ENCODE measurements around the gene PHF21B.

The PHF21B gene

DNA sequence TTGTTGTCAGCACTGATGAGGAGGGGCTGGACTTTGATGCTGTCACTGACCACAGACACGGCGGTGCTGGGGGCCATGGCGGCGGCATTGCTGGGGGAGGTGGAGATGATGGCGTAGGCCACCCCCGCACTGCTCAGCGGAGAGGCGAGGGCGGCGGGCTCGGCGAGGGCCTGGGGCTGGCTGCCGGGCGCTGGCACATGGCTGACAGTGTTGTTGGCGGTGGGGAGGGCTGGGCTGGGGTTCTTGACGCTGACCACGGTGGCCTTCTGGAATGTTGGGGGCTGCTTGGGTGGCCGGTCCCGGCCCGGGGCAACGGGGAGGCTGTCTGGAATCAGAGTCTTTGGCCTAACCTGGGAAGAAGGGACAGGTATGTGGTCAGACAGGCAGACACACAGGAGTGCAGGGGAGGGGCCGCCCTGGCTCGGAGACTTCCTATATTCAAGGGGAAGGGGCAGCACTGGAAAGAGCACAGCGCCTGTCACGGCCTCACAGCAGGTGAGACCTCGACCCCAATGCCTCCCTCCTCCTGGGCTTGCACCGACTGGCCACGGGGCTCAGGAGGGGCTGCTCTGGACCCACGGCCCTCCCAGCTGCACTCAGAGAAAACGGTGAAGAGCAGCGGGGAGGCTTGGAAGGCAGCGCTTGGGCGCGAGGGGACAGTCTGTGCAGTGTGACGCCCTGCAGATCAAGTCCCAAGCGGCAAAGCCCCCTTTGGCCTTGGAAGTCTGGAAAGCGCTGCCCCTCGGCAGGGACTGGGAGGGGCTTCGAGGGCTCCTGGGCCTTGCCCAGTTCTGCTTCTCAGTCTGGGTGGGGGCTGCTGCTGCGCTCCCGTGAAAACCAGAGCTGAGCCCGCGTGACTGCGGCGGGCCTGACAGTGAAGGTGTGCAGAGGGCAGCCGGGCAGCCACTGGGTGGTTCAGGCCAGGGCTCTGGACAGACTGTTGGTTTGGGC lies 93.2 kb downstream of the PHF21B start:
- TF ChIP-seq POLR2AphosphoS5 (IDR thresholded peaks at IDR 0.05; ENCODE audit: low read depth, low read length) = no peak
- TF ChIP-seq SIN3A (IDR thresholded peaks at IDR 0.05; ENCODE audit: borderline replicate concordance, insufficient read depth, low read length) = no peak
- TF ChIP-seq TAF1 (IDR thresholded peaks at IDR 0.05; ENCODE audit: borderline replicate concordance, insufficient read depth, low read length) = no peak
- no peak for TF ChIP-seq FOXP2 (optimal IDR thresholded peaks at IDR 0.05; ENCODE audit: borderline replicate concordance, extremely low read depth, extremely low read length, insufficient read depth)

GRCh38 chr22:44915441-44915840 lies 94.4 kb downstream of the PHF21B start:
- TF ChIP-seq SIN3A (IDR thresholded peaks at IDR 0.05; ENCODE audit: borderline replicate concordance, insufficient read depth, low read length) = no peak
- no peak for TF ChIP-seq TAF1 (IDR thresholded peaks at IDR 0.05; ENCODE audit: borderline replicate concordance, insufficient read depth, low read length)
- no peak for TF ChIP-seq REST (IDR thresholded peaks at IDR 0.05; ENCODE audit: insufficient read depth in 1 of 2, low read depth in 2 of 2, low read length in 2 of 2)
- no peak for TF ChIP-seq FOXP2 (optimal IDR thresholded peaks at IDR 0.05; ENCODE audit: borderline replicate concordance, extremely low read depth, extremely low read length, insufficient read depth)
- no peak for TF ChIP-seq POLR2AphosphoS5 (IDR thresholded peaks at IDR 0.05; ENCODE audit: low read depth, low read length)

DNA sequence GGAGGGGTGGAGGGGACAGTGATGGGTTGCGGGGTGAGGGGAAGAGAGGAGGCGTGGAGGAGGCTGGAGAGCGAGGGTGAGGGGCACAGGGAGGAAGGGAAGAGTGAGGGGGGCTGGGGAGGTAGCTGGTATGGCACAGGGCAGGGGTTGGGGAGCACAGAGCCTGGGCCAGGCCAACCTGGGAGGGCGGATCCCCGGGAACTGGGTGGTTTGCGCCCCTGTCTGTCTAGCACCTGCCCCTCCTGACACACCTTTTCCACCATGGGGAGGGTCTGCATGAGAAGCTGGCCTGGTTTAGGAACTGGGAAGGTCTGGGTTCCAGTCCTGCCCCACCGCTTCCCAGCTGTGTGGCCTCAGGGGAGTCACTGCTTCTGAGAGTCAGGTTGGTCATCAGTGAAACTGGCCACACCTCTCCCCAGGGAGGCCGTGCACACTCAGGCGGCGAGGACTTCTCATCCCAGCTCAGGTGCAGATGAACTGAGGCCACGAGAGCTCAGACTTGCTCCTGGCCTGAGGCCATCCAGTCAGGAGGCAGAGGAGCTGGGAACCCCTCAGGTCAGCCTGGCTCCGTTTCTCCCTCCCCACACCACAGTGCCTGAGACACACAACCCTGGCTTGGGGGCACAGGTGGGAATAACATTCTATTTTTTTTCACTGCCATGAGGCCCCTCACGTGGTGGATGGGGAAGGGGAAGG lies 95.6 kb downstream of the PHF21B start:
- TF ChIP-seq TAF1 (IDR thresholded peaks at IDR 0.05; ENCODE audit: borderline replicate concordance, insufficient read depth, low read length) (no peak), POLR2AphosphoS5 (IDR thresholded peaks at IDR 0.05; ENCODE audit: low read depth, low read length) (no peak), FOXP2 (optimal IDR thresholded peaks at IDR 0.05; ENCODE audit: borderline replicate concordance, extremely low read depth, extremely low read length, insufficient read depth) (no peak), SIN3A (IDR thresholded peaks at IDR 0.05; ENCODE audit: borderline replicate concordance, insufficient read depth, low read length) (no peak)

- TF ChIP-seq FOXP2 (optimal IDR thresholded peaks at IDR 0.05; ENCODE audit: borderline replicate concordance, extremely low read depth, extremely low read length, insufficient read depth) (no peak), REST (IDR thresholded peaks at IDR 0.05; ENCODE audit: insufficient read depth in 1 of 2, low read depth in 2 of 2, low read length in 2 of 2) (no peak), TAF1 (IDR thresholded peaks at IDR 0.05; ENCODE audit: borderline replicate concordance, insufficient read depth, low read length) (no peak), POLR2AphosphoS5 (IDR thresholded peaks at IDR 0.05; ENCODE audit: low read depth, low read length) (no peak), SIN3A (IDR thresholded peaks at IDR 0.05; ENCODE audit: borderline replicate concordance, insufficient read depth, low read length) (no peak)
These were observed 96.4 kb downstream of the PHF21B start for GRCh38 chr22:44913198-44913983.

GRCh38 chr22:44909241-44909640 lies 100.6 kb downstream of the PHF21B start:
- TF ChIP-seq REST (IDR thresholded peaks at IDR 0.05; ENCODE audit: insufficient read depth in 1 of 2, low read depth in 2 of 2, low read length in 2 of 2) (no peak), SIN3A (IDR thresholded peaks at IDR 0.05; ENCODE audit: borderline replicate concordance, insufficient read depth, low read length) (no peak)

Measured in PFSK-1 (cell line).